Measurements from ENCODE around the gene SLC25A23. TPM values are rescaled to one million over a fixed set of nuclear protein-coding genes. Genes with fewer than 3 reads are reported as not detected.

SLC25A23 gene
- total RNA-seq, 1 experiment from 2014 or later = 89.5 TPM

GRCh38 chr19:6415591-6416190, 43.9 kb downstream of the SLC25A23 start:
- H3K27me3 ChIP-seq (ENCODE audit: insufficient read depth, low read length) = no peaks in the 10 kb centered on the region
- H3K4me2 ChIP-seq (ENCODE audit: low read length) = no peak overlapping the region
- ChIA-PET RAD21 (ENCODE audit: low non-redundant PET in 1 of 2, low total read pairs in 2 of 2, uncharacterized antibody in 2 of 2, unreplicated experiment in 2 of 2) (no interaction called here), POLR2A (no interaction called here), CTCF (no interaction called here)
- ATAC-seq (no peak), DNase-seq (ENCODE audit: low read depth, low spot score) (no peak)
- H3K4me3 ChIP-seq (replicated peaks in 1 of 2; ENCODE audit: low read depth in 1 of 2, low read length in 2 of 2) = no peak overlapping the region
- TF ChIP-seq ELF1 (IDR thresholded peaks at IDR 0.05; ENCODE audit: borderline replicate concordance, low read depth) = no peak
- TF ChIP-seq MAX (IDR thresholded peaks at IDR 0.05) = no peak
- TF ChIP-seq CTCF (IDR thresholded peaks at IDR 0.05 in 2 of 3, conservative IDR thresholded peaks at IDR 0.05 in 1 of 3; ENCODE audit: borderline replicate concordance in 1 of 3, insufficient read depth in 1 of 3, low read depth in 2 of 3, low read length in 2 of 3) = no peak
- TF ChIP-seq POLR2A (IDR thresholded peaks at IDR 0.05; ENCODE audit: borderline replicate concordance, extremely low read depth, insufficient read depth, insufficient read length) = no peak
- no peak for TF ChIP-seq CBX3 (IDR thresholded peaks at IDR 0.05; ENCODE audit: low read depth)
- no peak for TF ChIP-seq POLR2AphosphoS5 (IDR thresholded peaks at IDR 0.05; ENCODE audit: low read depth, low read length)
- TF ChIP-seq JUND (IDR thresholded peaks at IDR 0.05) = no peak
- no peak for TF ChIP-seq RAD21 (IDR thresholded peaks at IDR 0.05; ENCODE audit: low read depth)
- TF ChIP-seq CEBPB (IDR thresholded peaks at IDR 0.05; ENCODE audit: low read depth) = no peak
- TF ChIP-seq ZFX (IDR thresholded peaks at IDR 0.05) = no peak
- TF ChIP-seq REST (IDR thresholded peaks at IDR 0.05; ENCODE audit: low read depth) = no peak
- TF ChIP-seq SIN3A (IDR thresholded peaks at IDR 0.05; ENCODE audit: low read depth) = no peak
- no peak for TF ChIP-seq EZH2phosphoT487 (IDR thresholded peaks at IDR 0.05; ENCODE audit: borderline replicate concordance)
- no peak for TF ChIP-seq FOSL1 (IDR thresholded peaks at IDR 0.05; ENCODE audit: low read depth)
- no peak for TF ChIP-seq SRF (IDR thresholded peaks at IDR 0.05; ENCODE audit: low read depth)
- TF ChIP-seq YY1 (IDR thresholded peaks at IDR 0.05; ENCODE audit: extremely low read depth, insufficient replicate concordance, low read depth, low read length) = no peak
- no peak for TF ChIP-seq ZNF274 (IDR thresholded peaks at IDR 0.05; ENCODE audit: low read depth, low read length)
- intact Hi-C loops (cut with micrococcal nuclease) = no loop called here
- H3K36me3 ChIP-seq (ENCODE audit: control insufficient read depth in 1 of 2, insufficient read depth in 2 of 2, low read length in 2 of 2) = peaks cover 56 to 60% of the 10 kb centered on the region in 2 experiments
- no peak overlapping the region for H3K9ac ChIP-seq (ENCODE audit: low read length)
- H3K9me3 ChIP-seq (ENCODE audit: control insufficient read depth in 1 of 2, insufficient read depth in 1 of 2, low read depth in 1 of 2, low read length in 2 of 2) = no peaks in the 10 kb centered on the region
- H2AFZ ChIP-seq (ENCODE audit: low read depth, low read length, poor library complexity, severe bottlenecking) = no peak overlapping the region
- H3K4me1 ChIP-seq (ENCODE audit: control insufficient read depth in 1 of 2, insufficient read depth in 2 of 2, low read length in 2 of 2) = no peaks in the 10 kb centered on the region
- H4K20me1 ChIP-seq (ENCODE audit: insufficient read depth) = peaks cover 6% of the 10 kb centered on the region; the same call in 1 of the 2 replicates
- no peak overlapping the region for H3K27ac ChIP-seq (ENCODE audit: low read depth, low read length)
- H3K79me2 ChIP-seq (ENCODE audit: insufficient read depth, low read length) = peaks cover 43% of the 10 kb centered on the region
- H3K9me2 ChIP-seq (ENCODE audit: insufficient read depth) = no peaks in the 10 kb centered on the region
- no TSS peak for BruUV-seq (replicated peaks)

All from HCT116 (cell line).